ENCODE measurements around the gene CEP85L.

- TF ChIP-seq CTCF (IDR thresholded peaks at IDR 0.05 in 2 of 3, conservative IDR thresholded peaks at IDR 0.05 in 1 of 3; ENCODE audit: control insufficient read depth in 2 of 3, extremely low read depth in 1 of 3, insufficient read depth in 1 of 3, low read depth in 3 of 3, low read length in 3 of 3) (no peak), POLR2AphosphoS5 (IDR thresholded peaks at IDR 0.05; ENCODE audit: low read length) (no peak), ESRRA (IDR thresholded peaks at IDR 0.05; ENCODE audit: low read length) (no peak), POLR2A (IDR thresholded peaks at IDR 0.05; ENCODE audit: low read depth, low read length) (no peak), NRF1 (conservative IDR thresholded peaks at IDR 0.05; ENCODE audit: low read depth, low read length) (no peak), MEF2A (IDR thresholded peaks at IDR 0.05; ENCODE audit: insufficient read depth, low read depth, low read length) (no peak), PAX5 (IDR thresholded peaks at IDR 0.05; ENCODE audit: borderline replicate concordance, low read depth, low read length) (no peak)
Observed at GRCh38 chr6:118559659-118560058, 91.7 kb downstream of the CEP85L start.

All from GM12878 (cell line).